Measurements from ENCODE around the gene REEP5. TPM values are rescaled to one million over a fixed set of nuclear protein-coding genes. Genes with fewer than 3 reads are reported as not detected.
"Not testable (repeated sequence)": the region's sequence is repeated elsewhere in the genome, so short reads cannot be mapped to it uniquely, and the experiment has no call there.

REEP5 gene
- total RNA-seq, 1 experiment from 2014 or later, result 99.3 TPM

DNA sequence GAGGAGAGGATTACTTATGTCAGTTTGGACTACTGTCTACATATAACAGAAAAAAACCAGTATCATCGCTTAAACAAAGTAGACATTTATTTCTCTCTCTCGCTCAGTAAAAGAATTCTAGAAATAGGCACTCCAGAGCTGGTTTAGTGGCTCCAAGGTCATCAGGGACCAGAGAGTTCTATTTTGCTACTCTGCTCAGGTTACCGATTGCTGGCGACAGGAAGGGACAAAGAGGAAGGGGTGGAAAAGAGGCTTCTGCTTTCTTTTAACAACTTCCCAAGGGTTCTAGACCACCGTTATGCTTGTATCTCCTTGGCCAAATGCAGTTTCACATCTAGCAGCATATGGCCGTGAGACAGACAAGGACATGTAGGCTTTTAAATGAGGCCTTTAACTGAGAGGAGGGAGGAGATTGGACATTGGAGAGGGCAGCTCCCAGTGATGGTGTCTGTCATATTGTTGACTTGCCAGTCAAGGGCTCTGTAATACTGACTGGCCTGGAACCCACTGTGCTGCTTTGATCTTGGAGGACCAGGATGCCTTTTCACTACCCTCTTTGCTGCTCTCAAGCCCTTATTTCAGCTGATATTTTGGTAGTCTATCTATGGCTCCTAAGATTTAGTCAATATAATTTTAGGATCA, 39.0 kb upstream of the REEP5 start:
- H3K4me1 Mint-ChIP-seq (ENCODE audit: low read depth, unreplicated experiment), result peaks cover 20% of the 10 kb centered on the region
- no peaks in the 10 kb centered on the region for H3K27me3 Mint-ChIP-seq (ENCODE audit: insufficient read depth, unreplicated experiment)
- H3K4me1 ChIP-seq, result peaks cover 10% of the 10 kb centered on the region; the same call in 1 of the 2 replicates
- no peaks in the 10 kb centered on the region for H3K27me3 ChIP-seq (replicated peaks; ENCODE audit: control insufficient read depth, insufficient read depth, low read length)
- CTCF ChIA-PET, result interaction anchor here (0.6 to 0.7 kb wide), 2 partner anchors 40 to 252 kb away, joined by 4 to 7 read pairs; no protein-coding TSS in a partner anchor
- H3K4me3 Mint-ChIP-seq (ENCODE audit: unreplicated experiment), result no peak overlapping the region
- no peak overlapping the region for H3K4me3 ChIP-seq (ENCODE audit: low read depth, low read length)
- H3K9me3 Mint-ChIP-seq (ENCODE audit: unreplicated experiment), result no peaks in the 10 kb centered on the region
- POLR2A ChIA-PET, result no interaction called here
- H3K9me3 ChIP-seq, result no peaks in the 10 kb centered on the region
- TF ChIP-seq, protein P1, sequence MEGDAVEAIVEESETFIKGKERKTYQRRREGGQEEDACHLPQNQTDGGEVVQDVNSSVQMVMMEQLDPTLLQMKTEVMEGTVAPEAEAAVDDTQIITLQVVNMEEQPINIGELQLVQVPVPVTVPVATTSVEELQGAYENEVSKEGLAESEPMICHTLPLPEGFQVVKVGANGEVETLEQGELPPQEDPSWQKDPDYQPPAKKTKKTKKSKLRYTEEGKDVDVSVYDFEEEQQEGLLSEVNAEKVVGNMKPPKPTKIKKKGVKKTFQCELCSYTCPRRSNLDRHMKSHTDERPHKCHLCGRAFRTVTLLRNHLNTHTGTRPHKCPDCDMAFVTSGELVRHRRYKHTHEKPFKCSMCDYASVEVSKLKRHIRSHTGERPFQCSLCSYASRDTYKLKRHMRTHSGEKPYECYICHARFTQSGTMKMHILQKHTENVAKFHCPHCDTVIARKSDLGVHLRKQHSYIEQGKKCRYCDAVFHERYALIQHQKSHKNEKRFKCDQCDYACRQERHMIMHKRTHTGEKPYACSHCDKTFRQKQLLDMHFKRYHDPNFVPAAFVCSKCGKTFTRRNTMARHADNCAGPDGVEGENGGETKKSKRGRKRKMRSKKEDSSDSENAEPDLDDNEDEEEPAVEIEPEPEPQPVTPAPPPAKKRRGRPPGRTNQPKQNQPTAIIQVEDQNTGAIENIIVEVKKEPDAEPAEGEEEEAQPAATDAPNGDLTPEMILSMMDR (IDR thresholded peaks at IDR 0.05; ENCODE audit: insufficient read depth in 1 of 2, low read depth in 1 of 2, low read length in 1 of 2, severe bottlenecking in 1 of 2, unreplicated experiment in 1 of 2), result no peak
- no peaks in the 10 kb centered on the region for H3K36me3 ChIP-seq (ENCODE audit: control insufficient read depth, insufficient read depth, low read length)
- no peak for DNase-seq
- H3K27ac Mint-ChIP-seq (ENCODE audit: unreplicated experiment), result no peak overlapping the region
- no TSS peak for BruUV-seq (replicated peaks)
- no peaks in the 10 kb centered on the region for H3K36me3 Mint-ChIP-seq (ENCODE audit: insufficient read depth, unreplicated experiment)
- intact Hi-C loops (cut with micrococcal nuclease; ENCODE audit: unreplicated experiment), result no loop called here

DNA sequence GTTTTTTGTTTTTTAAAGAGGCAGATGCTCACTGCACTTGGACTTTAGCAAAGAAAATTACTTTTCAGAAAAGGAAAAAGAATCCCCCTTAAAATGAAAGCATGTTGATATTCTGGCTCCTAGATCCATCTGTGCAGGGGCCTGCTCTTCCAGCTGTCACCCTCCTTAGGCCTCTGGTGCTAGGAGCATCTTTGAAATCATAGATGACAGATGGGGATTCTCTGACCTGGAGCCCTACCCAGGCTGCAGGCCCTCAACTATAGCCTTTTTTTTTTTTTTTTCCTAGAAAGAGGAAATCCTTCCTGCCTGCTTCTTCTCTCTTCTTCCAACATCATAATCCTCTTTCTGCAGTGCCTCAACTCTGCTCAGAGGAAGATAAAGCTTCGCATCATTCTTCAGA, 38.3 kb upstream of the REEP5 start:
- no peak for DNase-seq
- BruUV-seq (replicated peaks), result no TSS peak
- Mint-ChIP-seq H3K4me3 (ENCODE audit: unreplicated experiment) (no peak overlapping the region), H3K36me3 (ENCODE audit: insufficient read depth, unreplicated experiment) (no peaks in the 10 kb centered on the region), H3K4me1 (ENCODE audit: low read depth, unreplicated experiment) (peaks cover 18% of the 10 kb centered on the region), H3K27me3 (ENCODE audit: insufficient read depth, unreplicated experiment) (no peaks in the 10 kb centered on the region), H3K27ac (ENCODE audit: unreplicated experiment) (no peak overlapping the region), H3K9me3 (ENCODE audit: unreplicated experiment) (no peaks in the 10 kb centered on the region)
- Histone ChIP-seq H3K4me1 (peaks cover 10% of the 10 kb centered on the region; the same call in 1 of the 2 replicates), H3K4me3 (ENCODE audit: low read depth, low read length) (no peak overlapping the region), H3K9me3 (no peaks in the 10 kb centered on the region), H3K27me3 (replicated peaks; ENCODE audit: control insufficient read depth, insufficient read depth, low read length) (no peaks in the 10 kb centered on the region), H3K36me3 (ENCODE audit: control insufficient read depth, insufficient read depth, low read length) (no peaks in the 10 kb centered on the region)
- TF ChIP-seq, protein P1 (IDR thresholded peaks at IDR 0.05; ENCODE audit: insufficient read depth in 1 of 2, low read depth in 1 of 2, low read length in 1 of 2, severe bottlenecking in 1 of 2, unreplicated experiment in 1 of 2), result no peak
- ChIA-PET CTCF (interaction anchor here (0.6 to 0.7 kb wide), 2 partner anchors 39 to 253 kb away, joined by 4 to 7 read pairs; no protein-coding TSS in a partner anchor), POLR2A (no interaction called here)
- intact Hi-C loops (cut with micrococcal nuclease; ENCODE audit: unreplicated experiment), result no loop called here

- H3K27me3 Mint-ChIP-seq (ENCODE audit: insufficient read depth, unreplicated experiment); H3K36me3 Mint-ChIP-seq (ENCODE audit: insufficient read depth, unreplicated experiment); CTCF ChIA-PET; DNase-seq; H3K27ac Mint-ChIP-seq (ENCODE audit: unreplicated experiment); H3K4me3 Mint-ChIP-seq (ENCODE audit: unreplicated experiment); POLR2A ChIA-PET; intact Hi-C loops (cut with micrococcal nuclease; ENCODE audit: unreplicated experiment); H3K4me3 ChIP-seq (ENCODE audit: low read depth, low read length); H3K36me3 ChIP-seq (ENCODE audit: control insufficient read depth, insufficient read depth, low read length); H3K9me3 ChIP-seq; BruUV-seq (replicated peaks); H3K9me3 Mint-ChIP-seq (ENCODE audit: unreplicated experiment); H3K27me3 ChIP-seq (replicated peaks; ENCODE audit: control insufficient read depth, insufficient read depth, low read length): not testable (repeated sequence)
- peaks cover 18% of the 10 kb centered on the region for H3K4me1 Mint-ChIP-seq (ENCODE audit: low read depth, unreplicated experiment)
- peaks cover 10% of the 10 kb centered on the region; the same call in 1 of the 2 replicates for H3K4me1 ChIP-seq
Observed at GRCh38 chr5:112959872-112960271, 37.8 kb upstream of the REEP5 start.
